Measurements from ENCODE around the gene CTIF. TPM values are rescaled to one million over a fixed set of nuclear protein-coding genes. Genes with fewer than 3 reads are reported as not detected.

CTIF gene
- total RNA-seq, 1 experiment from 2014 or later, result 26.5 TPM

DNA sequence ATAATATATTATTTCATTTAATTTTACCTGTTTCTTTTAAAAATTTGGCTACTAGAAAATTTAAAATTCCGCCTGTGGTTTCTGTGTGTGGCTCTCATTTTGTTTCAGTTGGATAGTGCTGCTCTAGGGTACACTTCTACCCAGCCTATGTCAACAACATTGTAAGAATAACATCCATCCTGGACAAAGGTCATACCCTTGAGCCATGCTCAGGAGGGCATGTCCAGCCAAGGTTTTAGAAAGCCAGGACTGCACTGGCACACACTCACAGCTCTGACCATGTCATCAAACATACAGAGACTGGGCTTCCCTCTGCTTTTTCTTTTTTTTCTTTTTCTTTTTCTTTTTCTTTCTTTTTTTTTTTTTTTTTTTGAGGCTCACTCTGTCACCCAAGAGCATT, 96.1 kb downstream of the CTIF start:
- TF ChIP-seq POLR2AphosphoS5 (IDR thresholded peaks at IDR 0.05; ENCODE audit: low read depth, low read length) (no peak), TCF7L2 (IDR thresholded peaks at IDR 0.05; ENCODE audit: low read depth, low read length) (no peak), SIN3A (IDR thresholded peaks at IDR 0.05; ENCODE audit: borderline replicate concordance, insufficient read depth, low read depth, low read length) (no peak)
- TF ChIP-seq, protein P1, sequence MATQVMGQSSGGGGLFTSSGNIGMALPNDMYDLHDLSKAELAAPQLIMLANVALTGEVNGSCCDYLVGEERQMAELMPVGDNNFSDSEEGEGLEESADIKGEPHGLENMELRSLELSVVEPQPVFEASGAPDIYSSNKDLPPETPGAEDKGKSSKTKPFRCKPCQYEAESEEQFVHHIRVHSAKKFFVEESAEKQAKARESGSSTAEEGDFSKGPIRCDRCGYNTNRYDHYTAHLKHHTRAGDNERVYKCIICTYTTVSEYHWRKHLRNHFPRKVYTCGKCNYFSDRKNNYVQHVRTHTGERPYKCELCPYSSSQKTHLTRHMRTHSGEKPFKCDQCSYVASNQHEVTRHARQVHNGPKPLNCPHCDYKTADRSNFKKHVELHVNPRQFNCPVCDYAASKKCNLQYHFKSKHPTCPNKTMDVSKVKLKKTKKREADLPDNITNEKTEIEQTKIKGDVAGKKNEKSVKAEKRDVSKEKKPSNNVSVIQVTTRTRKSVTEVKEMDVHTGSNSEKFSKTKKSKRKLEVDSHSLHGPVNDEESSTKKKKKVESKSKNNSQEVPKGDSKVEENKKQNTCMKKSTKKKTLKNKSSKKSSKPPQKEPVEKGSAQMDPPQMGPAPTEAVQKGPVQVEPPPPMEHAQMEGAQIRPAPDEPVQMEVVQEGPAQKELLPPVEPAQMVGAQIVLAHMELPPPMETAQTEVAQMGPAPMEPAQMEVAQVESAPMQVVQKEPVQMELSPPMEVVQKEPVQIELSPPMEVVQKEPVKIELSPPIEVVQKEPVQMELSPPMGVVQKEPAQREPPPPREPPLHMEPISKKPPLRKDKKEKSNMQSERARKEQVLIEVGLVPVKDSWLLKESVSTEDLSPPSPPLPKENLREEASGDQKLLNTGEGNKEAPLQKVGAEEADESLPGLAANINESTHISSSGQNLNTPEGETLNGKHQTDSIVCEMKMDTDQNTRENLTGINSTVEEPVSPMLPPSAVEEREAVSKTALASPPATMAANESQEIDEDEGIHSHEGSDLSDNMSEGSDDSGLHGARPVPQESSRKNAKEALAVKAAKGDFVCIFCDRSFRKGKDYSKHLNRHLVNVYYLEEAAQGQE (IDR thresholded peaks at IDR 0.05; ENCODE audit: insufficient read depth in 1 of 2, low read depth in 2 of 2, low read length in 1 of 2), result no peak
- TF ChIP-seq, protein P2, sequence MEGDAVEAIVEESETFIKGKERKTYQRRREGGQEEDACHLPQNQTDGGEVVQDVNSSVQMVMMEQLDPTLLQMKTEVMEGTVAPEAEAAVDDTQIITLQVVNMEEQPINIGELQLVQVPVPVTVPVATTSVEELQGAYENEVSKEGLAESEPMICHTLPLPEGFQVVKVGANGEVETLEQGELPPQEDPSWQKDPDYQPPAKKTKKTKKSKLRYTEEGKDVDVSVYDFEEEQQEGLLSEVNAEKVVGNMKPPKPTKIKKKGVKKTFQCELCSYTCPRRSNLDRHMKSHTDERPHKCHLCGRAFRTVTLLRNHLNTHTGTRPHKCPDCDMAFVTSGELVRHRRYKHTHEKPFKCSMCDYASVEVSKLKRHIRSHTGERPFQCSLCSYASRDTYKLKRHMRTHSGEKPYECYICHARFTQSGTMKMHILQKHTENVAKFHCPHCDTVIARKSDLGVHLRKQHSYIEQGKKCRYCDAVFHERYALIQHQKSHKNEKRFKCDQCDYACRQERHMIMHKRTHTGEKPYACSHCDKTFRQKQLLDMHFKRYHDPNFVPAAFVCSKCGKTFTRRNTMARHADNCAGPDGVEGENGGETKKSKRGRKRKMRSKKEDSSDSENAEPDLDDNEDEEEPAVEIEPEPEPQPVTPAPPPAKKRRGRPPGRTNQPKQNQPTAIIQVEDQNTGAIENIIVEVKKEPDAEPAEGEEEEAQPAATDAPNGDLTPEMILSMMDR (IDR thresholded peaks at IDR 0.05), result no peak
- in situ Hi-C loops (cut with HindIII; ENCODE audit: low pct_unique_long_range_greater_than_20kb, low sequenced_read_pairs), result no loop called here
- DNase-seq (ENCODE audit: low read depth, low spot score), result no peak
- intact Hi-C loops (cut with micrococcal nuclease; ENCODE audit: unreplicated experiment), result no loop called here
- ChIA-PET POLR2A (no interaction called here), CTCF (no interaction called here)
- Histone ChIP-seq H3K4me3 (ENCODE audit: low read depth in 2 of 2, low read length in 2 of 2) (no peak overlapping the region), H3K9me3 (ENCODE audit: control insufficient read depth, insufficient read depth, low read depth, low read length) (no peaks in the 10 kb centered on the region), H3K27ac (ENCODE audit: low read length) (no peak overlapping the region), H3K4me1 (ENCODE audit: control insufficient read depth, insufficient read depth, low read length) (no peaks in the 10 kb centered on the region; the same call in 1 of the 2 replicates), H3K27me3 (ENCODE audit: control insufficient read depth, insufficient read depth, low read length) (no peaks in the 10 kb centered on the region), H3K36me3 (ENCODE audit: control insufficient read depth, insufficient read depth, low read length) (no peaks in the 10 kb centered on the region)
- no TSS peak for BruUV-seq (replicated peaks)
- ATAC-seq, result no peak

DNA sequence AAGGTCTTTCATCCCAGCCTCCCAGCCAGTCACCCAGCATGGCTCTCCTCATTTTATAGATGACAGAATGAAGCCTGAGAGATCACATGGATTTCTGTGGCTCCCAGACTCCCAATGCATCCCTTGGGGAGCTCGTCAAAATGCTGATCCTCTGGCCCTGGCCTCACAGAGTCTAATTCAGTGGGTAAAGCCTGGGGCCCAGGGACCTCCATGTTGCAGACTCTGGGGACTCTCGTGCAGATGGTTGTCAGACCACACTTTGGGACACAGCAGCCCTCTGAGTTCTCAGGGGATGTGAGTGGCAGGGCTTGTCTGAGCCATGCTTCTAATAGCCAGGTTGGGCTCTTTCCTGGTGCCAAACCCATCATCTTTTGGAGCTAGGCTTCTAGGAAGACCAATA, 97.0 kb downstream of the CTIF start:
- Histone ChIP-seq H3K9me3 (ENCODE audit: control insufficient read depth, insufficient read depth, low read depth, low read length) (no peaks in the 10 kb centered on the region), H3K27me3 (ENCODE audit: control insufficient read depth, insufficient read depth, low read length) (no peaks in the 10 kb centered on the region), H3K36me3 (ENCODE audit: control insufficient read depth, insufficient read depth, low read length) (no peaks in the 10 kb centered on the region), H3K27ac (ENCODE audit: low read length) (no peak overlapping the region), H3K4me1 (ENCODE audit: control insufficient read depth, insufficient read depth, low read length) (no peaks in the 10 kb centered on the region; the same call in 1 of the 2 replicates), H3K4me3 (ENCODE audit: low read depth in 2 of 2, low read length in 2 of 2) (no peak overlapping the region)
- TF ChIP-seq, protein P2 (IDR thresholded peaks at IDR 0.05), result no peak
- no peak for TF ChIP-seq TCF7L2 (IDR thresholded peaks at IDR 0.05; ENCODE audit: low read depth, low read length)
- TF ChIP-seq SIN3A (IDR thresholded peaks at IDR 0.05; ENCODE audit: borderline replicate concordance, insufficient read depth, low read depth, low read length), result no peak
- TF ChIP-seq, protein P1 (IDR thresholded peaks at IDR 0.05; ENCODE audit: insufficient read depth in 1 of 2, low read depth in 2 of 2, low read length in 1 of 2), result no peak
- no peak for ATAC-seq
- in situ Hi-C loops (cut with HindIII; ENCODE audit: low pct_unique_long_range_greater_than_20kb, low sequenced_read_pairs) (no loop called here), intact Hi-C loops (cut with micrococcal nuclease; ENCODE audit: unreplicated experiment) (no loop called here)
- no peak for DNase-seq (ENCODE audit: low read depth, low spot score)
- BruUV-seq (replicated peaks), result no TSS peak
- POLR2A ChIA-PET, result no interaction called here
- CTCF ChIA-PET, result no interaction called here
